Measurements from ENCODE around the gene SETD1B. TPM values are rescaled to one million over a fixed set of nuclear protein-coding genes. Genes with fewer than 3 reads are reported as not detected.
"Not testable (repeated sequence)": the region's sequence is repeated elsewhere in the genome, so short reads cannot be mapped to it uniquely, and the experiment has no call there.

SETD1B gene
- total and polyA plus RNA-seq, 4 donors: 4.4 to 33.4 (median 31.4) TPM

DNA sequence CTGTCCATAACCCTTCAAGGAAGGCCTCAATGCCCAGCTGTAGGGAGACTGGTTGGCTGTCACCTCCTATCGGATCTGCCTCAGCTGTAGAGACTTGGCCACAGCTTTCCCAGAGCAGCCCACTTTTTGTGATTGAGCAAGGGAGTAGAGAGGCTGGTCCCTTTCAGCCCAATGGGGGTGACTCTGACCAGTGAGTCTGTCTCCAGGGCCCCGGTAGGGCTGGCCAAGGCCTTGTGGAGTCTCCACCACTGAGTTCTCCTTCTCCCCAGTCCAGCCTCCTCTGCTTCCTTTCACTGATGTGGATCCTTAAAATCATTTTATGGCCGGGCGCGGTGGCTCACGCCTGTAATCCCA, 69.4 kb downstream of the SETD1B start:
- DNase-seq: no peak
- H3K27ac ChIP-seq (ENCODE audit: low read depth in 1 of 2, low read length in 2 of 2): no peak overlapping the region

DNA sequence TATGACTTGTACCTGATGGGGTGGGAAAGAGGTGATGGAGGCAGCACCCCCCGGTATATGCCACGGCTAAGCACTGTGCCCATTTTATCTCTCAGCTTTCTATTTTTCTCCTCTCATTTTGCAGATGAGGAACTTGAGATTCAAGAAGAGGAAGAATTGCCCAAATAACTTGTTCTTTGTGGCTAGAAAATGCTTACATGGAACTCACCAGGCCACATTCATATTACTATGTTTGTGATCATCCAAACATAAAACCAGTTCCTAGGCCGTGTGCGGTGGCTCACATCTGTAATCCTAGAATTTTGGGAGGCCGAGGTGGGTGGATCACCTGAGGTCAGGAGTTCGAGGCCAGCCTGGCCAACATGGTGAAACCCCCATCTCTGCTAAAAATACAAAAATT, 70.3 kb downstream of the SETD1B start:
- Histone ChIP-seq H3K4me3 (ENCODE audit: low read length in 2 of 2) (no peak overlapping the region), H3K27ac (ENCODE audit: low read depth in 1 of 2, low read length in 2 of 2) (no peak overlapping the region), H3K4me1 (ENCODE audit: control insufficient read depth in 1 of 2, insufficient read depth in 2 of 2, low read length in 2 of 2) (no peaks in the 10 kb centered on the region), H3K9me3 (ENCODE audit: control insufficient read depth, low read length) (no peaks in the 10 kb centered on the region), H3K36me3 (ENCODE audit: control insufficient read depth in 1 of 2, insufficient read depth in 2 of 2, low read length in 1 of 2) (no peaks in the 10 kb centered on the region), H3K27me3 (ENCODE audit: control insufficient read depth in 1 of 2, insufficient read depth in 2 of 2, low read length in 1 of 2) (no peaks in the 10 kb centered on the region)
- ATAC-seq (ENCODE audit: low FRiP score) (no peak), DNase-seq (no peak)
- intact Hi-C loops (cut with DNase I): no loop called here
- WGBS, 2 donors: 91 to 93% methylated on average over 6 of the region's 6 CpGs

More for the DNA sequence above, 69.4 kb downstream of the SETD1B start:
- Histone ChIP-seq H3K4me3 (ENCODE audit: low read length in 2 of 2) (no peak overlapping the region), H3K4me1 (ENCODE audit: control insufficient read depth in 1 of 2, insufficient read depth in 2 of 2, low read length in 2 of 2) (no peaks in the 10 kb centered on the region), H3K36me3 (ENCODE audit: control insufficient read depth in 1 of 2, insufficient read depth in 2 of 2, low read length in 1 of 2) (no peaks in the 10 kb centered on the region), H3K9me3 (ENCODE audit: control insufficient read depth, low read length) (no peaks in the 10 kb centered on the region), H3K27me3 (ENCODE audit: control insufficient read depth in 1 of 2, insufficient read depth in 2 of 2, low read length in 1 of 2) (no peaks in the 10 kb centered on the region)
- no peak for ATAC-seq (ENCODE audit: low FRiP score)
- intact Hi-C loops (cut with DNase I): no loop called here
- WGBS, 2 donors: 92 to 97% methylated on average over 6 of the region's 6 CpGs

DNA sequence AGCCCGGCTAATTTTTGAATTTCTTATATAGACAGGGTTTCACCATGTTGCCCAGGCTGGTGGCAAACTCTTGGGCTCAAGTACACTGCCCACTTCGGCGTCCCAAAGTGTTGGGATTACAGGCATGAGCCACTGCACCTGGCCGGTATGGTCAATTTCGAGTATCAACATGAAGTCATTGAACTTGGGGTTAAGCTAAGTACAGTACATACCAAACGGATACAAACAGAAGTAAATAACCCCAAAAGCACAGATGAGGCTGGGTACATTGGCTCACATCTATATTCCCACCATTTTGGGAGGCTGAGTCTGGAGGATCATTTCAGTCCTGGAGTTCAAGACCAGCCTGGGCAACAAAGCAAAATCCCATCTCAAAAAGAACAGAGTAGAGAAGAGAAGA, 71.8 kb downstream of the SETD1B start:
- no peak overlapping the region for H3K27ac ChIP-seq (ENCODE audit: low read depth in 1 of 2, low read length in 2 of 2)
- H3K27me3 ChIP-seq (ENCODE audit: control insufficient read depth in 1 of 2, insufficient read depth in 2 of 2, low read length in 1 of 2): no peaks in the 10 kb centered on the region
- H3K9me3 ChIP-seq (ENCODE audit: control insufficient read depth, low read length): no peaks in the 10 kb centered on the region
- no peaks in the 10 kb centered on the region for H3K36me3 ChIP-seq (ENCODE audit: control insufficient read depth in 1 of 2, insufficient read depth in 2 of 2, low read length in 1 of 2)
- DNase-seq (no peak), ATAC-seq (ENCODE audit: low FRiP score) (no peak)
- 89 to 90% methylated on average over 6 of the region's 6 CpGs for WGBS, 2 donors
- no peaks in the 10 kb centered on the region for H3K4me1 ChIP-seq (ENCODE audit: control insufficient read depth in 1 of 2, insufficient read depth in 2 of 2, low read length in 2 of 2)
- no peak overlapping the region for H3K4me3 ChIP-seq (ENCODE audit: low read length in 2 of 2)
- intact Hi-C loops (cut with DNase I): no loop called here

DNA sequence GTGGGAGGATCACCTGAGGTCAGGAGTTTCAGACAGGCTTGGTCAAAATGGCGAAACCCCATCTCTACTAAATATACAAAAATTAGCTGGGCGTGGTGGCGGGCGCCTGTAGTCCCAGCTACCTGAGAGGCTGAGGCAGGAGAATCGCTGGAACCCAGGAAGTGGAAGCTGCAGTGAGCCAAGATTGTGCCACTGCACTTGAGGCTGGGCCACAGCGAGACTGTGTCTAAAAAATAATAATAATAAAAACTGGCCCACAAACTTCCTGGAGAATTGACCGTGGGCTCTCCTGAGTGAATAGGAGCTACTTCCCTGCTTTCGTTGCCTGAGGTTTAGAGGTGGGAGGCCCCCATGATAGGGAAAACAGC, 72.3 kb downstream of the SETD1B start:
- H3K36me3 ChIP-seq (ENCODE audit: control insufficient read depth in 1 of 2, insufficient read depth in 2 of 2, low read length in 1 of 2); intact Hi-C loops (cut with DNase I); ATAC-seq (ENCODE audit: low FRiP score); H3K9me3 ChIP-seq (ENCODE audit: control insufficient read depth, low read length); H3K27me3 ChIP-seq (ENCODE audit: control insufficient read depth in 1 of 2, insufficient read depth in 2 of 2, low read length in 1 of 2); H3K4me1 ChIP-seq (ENCODE audit: control insufficient read depth in 1 of 2, insufficient read depth in 2 of 2, low read length in 2 of 2); H3K4me3 ChIP-seq (ENCODE audit: low read length in 2 of 2); DNase-seq; H3K27ac ChIP-seq (ENCODE audit: low read depth in 1 of 2, low read length in 2 of 2): not testable (repeated sequence)
- WGBS, 2 donors: 89 to 92% methylated on average over 8 of the region's 8 CpGs

Other genes with a start within 250 kb of the SETD1B start
- gene KDM2B, start 223.0 kb upstream of the SETD1B start, total RNA-seq: 10 to 100 TPM; 12.8 to 28.0 TPM
- gene KDM2B, start 223.0 kb upstream of the SETD1B start, polyA plus RNA-seq: 10 to 100 TPM in 1 of 2 donors, 1 to 10 TPM in 1; 8.0 to 15.7 TPM
- 10 to 100 TPM; 11.0 to 12.5 TPM for gene ORAI1, start 177.5 kb upstream of the SETD1B start, total RNA-seq
- gene ORAI1, start 177.5 kb upstream of the SETD1B start, polyA plus RNA-seq: 1 to 10 TPM; 3.6 to 7.1 TPM
- under 1 TPM in 1 of 2 donors, not detected in 1; 0.57 TPM for gene MORN3, start 134.4 kb upstream of the SETD1B start, total RNA-seq
- gene MORN3, start 134.4 kb upstream of the SETD1B start, polyA plus RNA-seq: 1 to 10 TPM; 1.3 to 1.4 TPM
- gene TMEM120B, start 91.3 kb upstream of the SETD1B start, total RNA-seq: 10 to 100 TPM in 1 of 2 donors, 1 to 10 TPM in 1; 8.6 to 12.0 TPM
- gene TMEM120B, start 91.3 kb upstream of the SETD1B start, polyA plus RNA-seq: 1 to 10 TPM; 1.5 to 9.6 TPM
- gene RHOF, start 10.3 kb upstream of the SETD1B start, total RNA-seq: 10 to 100 TPM in 1 of 2 donors, 1 to 10 TPM in 1; 5.6 to 18.0 TPM
- 10 to 100 TPM in 1 of 2 donors, 1 to 10 TPM in 1; 5.2 to 12.5 TPM for gene RHOF, start 10.3 kb upstream of the SETD1B start, polyA plus RNA-seq
- 1 to 10 TPM; 3.1 to 5.2 TPM for gene HPD, start 54.9 kb downstream of the SETD1B start, total RNA-seq
- 10 to 100 TPM in 1 of 2 donors, 1 to 10 TPM in 1; 6.6 to 14.4 TPM for gene HPD, start 54.9 kb downstream of the SETD1B start, polyA plus RNA-seq
- gene PSMD9, start 84.8 kb downstream of the SETD1B start, total RNA-seq: 10 to 100 TPM; 37.2 to 42.3 TPM
- 10 to 100 TPM; 39.4 to 81.8 TPM for gene PSMD9, start 84.8 kb downstream of the SETD1B start, polyA plus RNA-seq
- 1 to 10 TPM; 2.8 to 3.9 TPM for gene CFAP251, start 114.6 kb downstream of the SETD1B start, total RNA-seq
- gene CFAP251, start 114.6 kb downstream of the SETD1B start, polyA plus RNA-seq: 1 to 10 TPM in 1 of 2 donors, under 1 TPM in 1; 0.88 to 1.6 TPM
- 1 to 10 TPM; 6.2 to 6.3 TPM for gene BCL7A, start 217.9 kb downstream of the SETD1B start, total RNA-seq
- gene BCL7A, start 217.9 kb downstream of the SETD1B start, polyA plus RNA-seq: 1 to 10 TPM; 1.1 to 2.7 TPM